Stomach (tissue), 9 donors: ENCODE results near the gene RPS6KC1. TPM values are rescaled to one million over a fixed set of nuclear protein-coding genes. Genes with fewer than 3 reads are reported as not detected.
"Not testable (repeated sequence)": the region's sequence is repeated elsewhere in the genome, so short reads cannot be mapped to it uniquely, and the experiment has no call there.

Experiments used
- DNase-seq, 2 donors: peaks; one replicate each; pipeline versions ENCODE4 v3.0.0 to v3.0.0-alpha.2; 2013 to 2019
- H3K27ac ChIP-seq, 5 donors: fragments of 200-600 bp in 4 of 5; sonication (generic) in 4 of 5; one replicate each; pipeline ENCODE4 v1.5.1; 2013 to 2019; ENCODE audit warnings: mild to moderate bottlenecking in 1 of 5, moderate library complexity in 1 of 5
- H3K27me3 ChIP-seq, 3 donors: fragments of 200-600 bp; sonication (generic); one replicate each; pipeline ENCODE4 v1.5.1; 2017 to 2019; ENCODE audit warnings: mixed run types in 1 of 3
- H3K36me3 ChIP-seq, 4 donors: fragments of 200-600 bp; sonication (generic); 1 replicate in 3 of 4; 2 replicates in 1 of 4; pipeline ENCODE4 v1.5.1; 2016 to 2019
- H3K4me1 ChIP-seq, 4 donors: fragments of 200-600 bp; sonication (generic); one replicate each; pipeline ENCODE4 v1.5.1; 2016 to 2019
- H3K4me3 ChIP-seq, 4 donors: fragments of 200-600 bp; sonication (generic) in 3 of 4; one replicate each; pipeline ENCODE4 v1.5.1; 2016 to 2019; ENCODE audit warnings: mild to moderate bottlenecking in 1 of 4
- H3K9me3 ChIP-seq, 4 donors: fragments of 200-600 bp; sonication (generic); one replicate each; pipeline ENCODE4 v1.5.1; 2016 to 2019
- EP300 ChIP-seq: sonication (generic); formaldehyde crosslinking; IDR thresholded peaks from one replicate; pipeline ENCODE4 v1.6.1; 2017; ENCODE audit warnings: antibody characterized with exemption
- POLR2A ChIP-seq, 4 donors: fragments of 450-650 bp; IDR thresholded peaks; one replicate each; pipeline ENCODE4 v1.6.1; 2016; ENCODE audit warnings: antibody characterized with exemption in 4 of 4, control low read depth in 2 of 4, mild to moderate bottlenecking in 1 of 4, moderate library complexity in 1 of 4
- POLR2AphosphoS5 ChIP-seq, 3 donors: sonication (generic); formaldehyde crosslinking; IDR thresholded peaks; one replicate each; pipeline ENCODE4 v1.6.1; 2016; ENCODE audit warnings: antibody characterized with exemption in 3 of 3
- WGBS, 5 donors: extraction: QIAGEN DNeasy Blood & Tissue Kit in 3 of 5; methylation state at CpG; one replicate each; pipeline versions ENCODE4 v1.1.5 to v1.1.7; 2013 to 2018; 5-methylcytosine and 5-hydroxymethylcytosine counted together
- intact Hi-C: fragments of 100-400 bp; cut with DNase I; formaldehyde crosslinking; loops from one replicate; pipeline ENCODE4 v1.15.1; 2023; ENCODE audit warnings: low total_unique reads
- polyA plus RNA-seq, 3 donors: library from polyadenylated mRNA; stranded (reverse); fragments of 200-250 nt; gene quantifications; one replicate each; pipeline ENCODE4 v1.2.3, GENCODE V29; 2013
- total RNA-seq, 5 donors: library from RNA; depleted of rRNA; stranded (reverse); fragments of >200 nt; gene quantifications; one replicate each; pipeline versions ENCODE4 v1.1.0 to v1.2.3, GENCODE V29; 2014 to 2016
- TF ChIP-seq, protein P1 (sequence below), 7 experiments: fragments of 450-650 bp in 4 of 7; fragments of 200-600 bp in 3 of 7; sonication (generic) in 3 of 7; IDR thresholded peaks; one replicate each; pipeline ENCODE4 v1.5.1; 2016 to 2019; ENCODE audit warnings: antibody characterized with exemption in 7 of 7, control low read depth in 2 of 7, mild to moderate bottlenecking in 1 of 7
- donor health status: healthy with polysubstance abuse.
- donor health status: Bipolar disorder and iron deficiency.
- donor health status: healthy.

Gene RPS6KC1
- total and polyA plus RNA-seq, 8 donors = 3.8 to 137 (median 8.9) TPM

DNA sequence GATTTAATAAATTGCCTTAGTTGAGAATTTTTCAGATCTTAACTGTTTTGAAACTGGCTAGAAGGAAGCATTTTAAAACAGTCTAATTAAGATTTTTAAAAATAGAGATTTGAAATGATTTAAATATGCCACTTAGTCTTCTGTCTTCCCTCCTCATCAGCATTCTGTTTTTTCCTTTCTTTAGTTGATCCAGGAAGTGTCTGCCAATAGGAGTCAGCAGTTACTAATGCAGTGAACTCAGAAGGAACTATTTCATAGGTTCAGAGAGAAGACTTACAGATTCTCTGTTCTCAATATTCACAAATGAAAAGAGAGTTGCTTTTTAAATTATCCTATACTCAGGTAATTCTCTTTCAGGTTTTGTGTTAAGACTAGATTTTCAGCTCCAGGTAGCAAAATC lies 84.5 kb downstream of the RPS6KC1 start:
- Histone ChIP-seq H3K9me3 (no peaks in the 10 kb centered on the region), H3K4me1 (peaks cover 0 to 22% (median 7%) of the 10 kb centered on the region in 4 donors), H3K36me3 (no peaks in the 10 kb centered on the region), H3K27me3 (no peaks in the 10 kb centered on the region), H3K27ac (no peak overlapping the region), H3K4me3 (no peak overlapping the region)
- intact Hi-C loops = no loop called here
- TF ChIP-seq EP300 (no peak), POLR2AphosphoS5 (IDR thresholded peaks at IDR 0.05) (no peak), POLR2A (IDR thresholded peaks at IDR 0.05) (no peak)
- TF ChIP-seq, protein P1, sequence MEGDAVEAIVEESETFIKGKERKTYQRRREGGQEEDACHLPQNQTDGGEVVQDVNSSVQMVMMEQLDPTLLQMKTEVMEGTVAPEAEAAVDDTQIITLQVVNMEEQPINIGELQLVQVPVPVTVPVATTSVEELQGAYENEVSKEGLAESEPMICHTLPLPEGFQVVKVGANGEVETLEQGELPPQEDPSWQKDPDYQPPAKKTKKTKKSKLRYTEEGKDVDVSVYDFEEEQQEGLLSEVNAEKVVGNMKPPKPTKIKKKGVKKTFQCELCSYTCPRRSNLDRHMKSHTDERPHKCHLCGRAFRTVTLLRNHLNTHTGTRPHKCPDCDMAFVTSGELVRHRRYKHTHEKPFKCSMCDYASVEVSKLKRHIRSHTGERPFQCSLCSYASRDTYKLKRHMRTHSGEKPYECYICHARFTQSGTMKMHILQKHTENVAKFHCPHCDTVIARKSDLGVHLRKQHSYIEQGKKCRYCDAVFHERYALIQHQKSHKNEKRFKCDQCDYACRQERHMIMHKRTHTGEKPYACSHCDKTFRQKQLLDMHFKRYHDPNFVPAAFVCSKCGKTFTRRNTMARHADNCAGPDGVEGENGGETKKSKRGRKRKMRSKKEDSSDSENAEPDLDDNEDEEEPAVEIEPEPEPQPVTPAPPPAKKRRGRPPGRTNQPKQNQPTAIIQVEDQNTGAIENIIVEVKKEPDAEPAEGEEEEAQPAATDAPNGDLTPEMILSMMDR (IDR thresholded peaks at IDR 0.05) = no peak
- DNase-seq = no peak

DNA sequence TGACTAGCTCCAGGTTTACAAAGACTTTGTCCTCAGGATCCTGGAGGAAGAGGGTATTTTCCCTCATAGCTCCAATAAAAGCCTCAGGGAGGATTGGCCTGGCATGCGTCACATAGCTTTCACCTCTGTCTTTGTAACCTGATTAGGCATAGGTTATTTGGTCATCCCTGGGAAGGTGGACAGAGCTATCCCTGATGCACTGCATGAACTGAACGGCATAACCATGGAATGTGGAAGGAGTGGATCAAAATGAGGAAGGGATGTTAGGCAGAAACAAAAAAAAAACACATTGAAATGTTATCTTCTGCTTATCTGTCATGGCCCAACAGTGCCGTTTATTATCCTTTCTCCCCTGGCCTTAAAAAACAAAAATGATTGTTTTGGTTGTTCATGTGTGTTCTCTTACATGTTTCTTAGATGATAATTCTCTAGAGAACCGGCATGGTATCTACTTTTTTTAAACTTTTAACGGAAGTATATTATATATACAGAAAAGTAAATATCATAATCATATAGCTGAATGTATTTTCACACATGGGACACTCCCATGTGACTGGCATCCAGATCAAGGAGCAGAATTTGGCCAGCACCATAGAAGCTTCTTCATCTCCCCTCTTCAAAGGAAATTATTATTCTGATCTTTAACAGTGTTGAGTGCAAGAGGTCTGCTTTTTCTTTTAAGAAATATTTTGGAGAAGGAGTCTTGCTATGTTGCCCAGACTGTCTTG lies 85.3 kb downstream of the RPS6KC1 start:
- WGBS, 5 donors = 46 to 71% (median 52%) methylated on average over 5 of the region's 5 CpGs
- Histone ChIP-seq H3K4me1 (peaks cover 0 to 22% (median 7%) of the 10 kb centered on the region in 4 donors), H3K27ac (no peak overlapping the region), H3K9me3 (no peaks in the 10 kb centered on the region), H3K4me3 (no peak overlapping the region), H3K36me3 (no peaks in the 10 kb centered on the region), H3K27me3 (no peaks in the 10 kb centered on the region)
- TF ChIP-seq EP300 (no peak), POLR2AphosphoS5 (IDR thresholded peaks at IDR 0.05) (no peak), POLR2A (IDR thresholded peaks at IDR 0.05) (no peak)
- TF ChIP-seq, protein P1 (IDR thresholded peaks at IDR 0.05) = no peak
- no peak for DNase-seq
- intact Hi-C loops = no loop called here

DNA sequence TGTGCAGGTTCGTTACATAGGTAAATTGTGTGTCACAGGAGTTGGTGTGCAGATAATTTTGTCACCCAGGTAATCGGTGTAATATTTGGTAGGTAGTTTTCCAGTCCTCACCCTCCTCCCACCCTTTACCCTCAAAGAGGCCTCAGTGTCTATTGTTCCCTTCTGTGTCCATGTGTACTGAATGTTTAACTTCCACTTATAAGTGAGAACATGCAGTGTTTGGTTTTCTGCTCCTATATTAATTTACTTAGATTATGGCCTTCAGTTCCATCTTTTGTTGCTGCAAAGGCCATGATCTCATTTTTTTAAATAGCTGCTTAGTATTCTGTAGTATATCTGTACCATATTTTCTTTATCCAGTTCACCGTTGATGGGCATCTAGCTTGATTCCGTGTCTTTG lies 87.3 kb downstream of the RPS6KC1 start:
- WGBS, 5 donors = 70 to 83% (median 77%) methylated on average over 4 of the region's 4 CpGs
- TF ChIP-seq POLR2A (IDR thresholded peaks at IDR 0.05) = no peak
- TF ChIP-seq POLR2AphosphoS5 (IDR thresholded peaks at IDR 0.05) = no peak
- no peak for TF ChIP-seq EP300
- H3K9me3 ChIP-seq = no peaks in the 10 kb centered on the region
- peaks cover 0 to 22% (median 7%) of the 10 kb centered on the region in 4 donors for H3K4me1 ChIP-seq
- H3K27me3 ChIP-seq = no peaks in the 10 kb centered on the region
- no peak overlapping the region for H3K27ac ChIP-seq
- DNase-seq = no peak
- H3K36me3 ChIP-seq = no peaks in the 10 kb centered on the region
- H3K4me3 ChIP-seq = no peak overlapping the region
- intact Hi-C loops = no loop called here

DNA sequence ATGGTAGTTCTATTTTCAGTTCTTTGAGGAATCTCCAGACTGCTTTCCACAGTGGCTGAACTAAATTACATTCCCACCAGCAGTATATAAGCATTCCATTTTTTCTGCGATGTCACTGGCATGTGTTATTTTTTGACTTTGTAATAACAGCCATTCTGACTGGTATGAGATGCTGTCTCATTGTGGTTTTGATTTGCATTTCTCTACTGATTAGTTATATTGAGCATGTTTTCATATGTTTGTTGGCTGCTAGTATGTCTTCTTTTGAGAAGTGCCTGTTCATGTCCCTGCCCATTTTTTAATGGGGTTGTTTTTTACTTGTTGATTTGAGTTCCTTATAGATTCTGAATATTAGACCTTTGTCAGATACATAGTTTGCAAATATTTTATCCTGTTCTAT lies 87.9 kb downstream of the RPS6KC1 start:
- intact Hi-C loops = no loop called here
- no peaks in the 10 kb centered on the region for H3K27me3 ChIP-seq
- no peak overlapping the region for H3K27ac ChIP-seq
- no peak for DNase-seq
- H3K4me1 ChIP-seq = peaks cover 0 to 22% (median 7%) of the 10 kb centered on the region in 4 donors
- TF ChIP-seq EP300 (no peak), POLR2A (IDR thresholded peaks at IDR 0.05) (no peak)
- H3K9me3 ChIP-seq = no peaks in the 10 kb centered on the region
- 71 to 92% (median 89%) methylated on average over 1 of the region's 1 CpG for WGBS, 5 donors
- H3K4me3 ChIP-seq = no peak overlapping the region
- peaks cover 0 to 1% (median 0%) of the 10 kb centered on the region in 4 donors for H3K36me3 ChIP-seq

DNA sequence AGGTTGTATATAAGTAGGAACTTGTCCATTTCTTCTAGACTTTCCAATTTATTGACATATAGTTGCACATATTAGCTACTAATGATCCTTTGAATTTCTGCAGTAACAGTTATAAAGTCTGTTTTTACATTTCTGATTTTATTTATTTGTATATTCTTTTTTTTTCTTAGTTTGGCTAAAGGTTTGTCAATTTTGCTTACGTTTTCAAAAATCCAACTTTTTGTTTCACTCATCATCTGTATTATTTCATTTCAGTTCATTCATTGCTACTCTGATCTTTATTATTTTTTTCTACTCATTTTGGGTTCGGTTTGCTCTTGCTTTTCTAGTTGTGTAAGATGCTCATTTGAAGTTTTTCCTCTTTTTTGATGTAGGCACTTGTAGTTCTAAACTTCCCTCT lies 97.9 kb downstream of the RPS6KC1 start:
- H3K27me3 ChIP-seq = no peaks in the 10 kb centered on the region
- no peak overlapping the region for H3K27ac ChIP-seq
- H3K4me3 ChIP-seq = no peak overlapping the region
- no peaks in the 10 kb centered on the region for H3K9me3 ChIP-seq
- H3K4me1 ChIP-seq = peaks cover 0 to 7% (median 2%) of the 10 kb centered on the region in 4 donors
- intact Hi-C loops = no loop called here
- peaks cover 0 to 5% (median 2%) of the 10 kb centered on the region in 4 donors for H3K36me3 ChIP-seq
- WGBS, 5 donors = 95 to 98% (median 96%) methylated on average over 2 of the region's 2 CpGs
- no peak for DNase-seq
- no peak for TF ChIP-seq POLR2AphosphoS5 (IDR thresholded peaks at IDR 0.05)
- no peak for TF ChIP-seq EP300
- TF ChIP-seq POLR2A (IDR thresholded peaks at IDR 0.05) = no peak
- TF ChIP-seq, protein P1 (IDR thresholded peaks at IDR 0.05) = no peak

DNA sequence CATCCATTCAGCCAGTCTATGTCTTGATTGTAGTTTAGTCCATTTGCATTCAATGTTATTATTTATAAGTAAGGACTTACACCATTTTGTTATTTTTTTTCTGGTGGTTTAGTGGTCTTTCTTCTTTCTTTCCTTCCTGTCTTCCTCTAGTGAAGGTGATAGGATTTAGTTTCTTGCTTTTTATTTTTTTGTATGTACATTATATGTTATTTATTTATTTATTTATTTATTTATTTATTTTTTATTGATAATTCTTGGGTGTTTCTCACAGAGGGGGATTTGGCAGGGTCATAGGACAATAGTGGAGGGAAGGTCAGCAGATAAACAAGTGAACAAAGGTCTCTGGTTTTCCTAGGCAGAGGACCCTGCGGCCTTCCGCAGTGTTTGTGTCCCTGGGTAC lies 99.0 kb downstream of the RPS6KC1 start:
- H3K27me3 ChIP-seq, H3K36me3 ChIP-seq, H3K4me3 ChIP-seq, DNase-seq, intact Hi-C loops, H3K9me3 ChIP-seq, H3K27ac ChIP-seq: not testable (repeated sequence)
- peaks cover 0 to 11% (median 7%) of the 10 kb centered on the region in 4 donors for H3K4me1 ChIP-seq
- WGBS, 5 donors = no CpG with 5 or more reads among the region's 2 CpGs
